Activated CD4-positive, alpha-beta T cell treated with anti-CD3 and anti-CD28 coated beads, Interleukin-2, amount 10 ng/mL, durations not matched to agents 24 days and 14 days (primary cell): ENCODE measurements around the gene ANK2. TPM values are rescaled to one million over a fixed set of nuclear protein-coding genes. Genes with fewer than 3 reads are reported as not detected.

ENCODE experiments used
- DNase-seq: peaks from one replicate; pipeline ENCODE4 v3.0.0; 2022
- H3K27ac Mint-ChIP-seq: one replicate; pipeline ENCODE4 v1.8.0; 2022; ENCODE audit warnings: mild to moderate bottlenecking, mixed read lengths
- H3K27me3 Mint-ChIP-seq: one replicate; pipeline ENCODE4 v1.8.0; 2022; ENCODE audit warnings: mixed read lengths
- H3K36me3 Mint-ChIP-seq: one replicate; pipeline ENCODE4 v1.8.0; 2022; ENCODE audit warnings: low read depth, mild to moderate bottlenecking, mixed read lengths
- H3K4me1 Mint-ChIP-seq: one replicate; pipeline ENCODE4 v1.8.0; 2021; ENCODE audit warnings: mixed read lengths
- H3K4me3 Mint-ChIP-seq: one replicate; pipeline ENCODE4 v1.8.0; 2022; ENCODE audit warnings: mild to moderate bottlenecking, moderate library complexity, mixed read lengths
- H3K9me3 Mint-ChIP-seq: one replicate; pipeline ENCODE4 v1.8.0; 2021; ENCODE audit warnings: mixed read lengths
- intact Hi-C: fragments of 100-400 bp; cut with micrococcal nuclease; formaldehyde crosslinking; loops from one replicate; pipeline ENCODE4 v1.15.1; 2023
- total RNA-seq: library from RNA; stranded (reverse); gene quantifications from 2 replicates; pipeline ENCODE4 v1.2.3, GENCODE V29; 2022

ANK2 gene
- 2.5 and 2.6 TPM in 2 replicates for total RNA-seq

DNA sequence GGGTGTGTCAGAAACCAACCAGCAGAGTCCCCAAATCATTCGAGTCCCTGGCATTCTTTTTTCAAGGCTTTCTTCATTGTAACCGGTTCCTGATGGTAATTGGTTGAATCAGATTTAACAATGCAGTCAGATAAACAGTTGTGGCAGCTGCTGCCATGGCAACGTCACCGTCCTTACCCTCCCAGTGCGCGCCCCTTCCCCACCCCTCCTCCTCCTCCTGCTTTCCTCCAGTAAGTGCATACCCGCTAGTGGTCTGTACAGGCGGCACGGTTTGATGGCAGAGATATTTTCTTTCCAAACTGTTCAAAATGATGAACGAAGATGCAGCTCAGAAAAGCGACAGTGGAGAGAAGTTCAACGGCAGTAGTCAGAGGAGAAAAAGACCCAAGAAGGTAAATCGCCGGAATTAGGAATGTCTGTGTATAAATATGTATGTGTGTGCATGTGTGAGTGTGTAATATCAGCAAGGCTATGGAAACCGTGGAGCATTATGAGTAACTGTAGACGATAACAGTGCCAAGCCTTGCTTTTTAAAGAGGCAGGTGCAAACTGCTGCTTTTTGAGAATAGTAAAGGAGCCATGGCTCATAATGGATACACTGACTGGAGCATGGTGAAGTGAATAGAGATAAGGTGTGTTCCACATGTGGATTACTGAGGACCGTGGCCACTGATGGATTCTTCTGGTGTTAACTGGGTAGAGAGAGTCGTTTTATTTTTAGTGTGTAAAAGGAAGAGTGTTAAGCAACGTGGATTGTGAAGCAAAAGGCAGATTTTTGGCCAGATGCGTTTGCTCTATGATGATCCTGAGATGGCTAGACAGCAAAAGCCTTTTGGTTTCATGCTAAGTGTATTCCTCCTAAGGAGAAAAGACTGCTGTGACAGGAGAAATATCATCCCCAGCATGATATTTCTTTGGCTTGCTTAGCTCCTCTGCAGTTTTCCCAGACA, at the start of gene ANK2:
ANK2 (plus strand) TSS at position 233 of the 950 bp plus-strand sequence; CDS start at position 309, 76 bp downstream.
- Mint-ChIP-seq H3K27me3 (peaks cover 3% of the 10 kb centered on the region), H3K9me3 (no peaks in the 10 kb centered on the region), H3K4me3 (no peak within 1 kb of the TSS), H3K36me3 (no peaks in the 10 kb centered on the region), H3K27ac (no peak within 1 kb of the TSS), H3K4me1 (peaks cover 2% of the 10 kb centered on the region)
- DNase-seq = no peak
- intact Hi-C loops = no loop called here

DNA sequence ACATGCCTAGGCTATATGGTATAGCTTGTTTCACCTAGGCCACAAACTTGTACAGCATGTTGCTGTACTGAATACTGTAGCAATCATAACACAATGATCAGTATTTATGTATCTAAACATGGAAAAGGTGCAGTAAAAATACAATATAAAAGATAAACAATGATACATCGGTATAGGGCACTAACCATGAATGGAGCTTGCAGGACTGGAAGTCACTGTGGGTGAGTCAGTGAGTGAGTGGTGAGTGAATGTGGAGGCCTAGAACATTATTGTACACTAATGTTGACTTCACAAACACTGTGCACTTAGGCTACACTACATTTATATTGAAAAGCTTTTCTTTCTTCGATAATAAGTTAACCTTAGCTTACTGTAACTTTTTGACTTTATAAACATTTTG, 45.6 kb upstream of the ANK2 start:
- no peak overlapping the region for H3K4me3 Mint-ChIP-seq
- DNase-seq = no peak
- H3K27me3 Mint-ChIP-seq = no peaks in the 10 kb centered on the region
- H3K27ac Mint-ChIP-seq = no peak overlapping the region
- no peaks in the 10 kb centered on the region for H3K4me1 Mint-ChIP-seq
- no peaks in the 10 kb centered on the region for H3K9me3 Mint-ChIP-seq
- no peaks in the 10 kb centered on the region for H3K36me3 Mint-ChIP-seq
- intact Hi-C loops = no loop called here

DNA sequence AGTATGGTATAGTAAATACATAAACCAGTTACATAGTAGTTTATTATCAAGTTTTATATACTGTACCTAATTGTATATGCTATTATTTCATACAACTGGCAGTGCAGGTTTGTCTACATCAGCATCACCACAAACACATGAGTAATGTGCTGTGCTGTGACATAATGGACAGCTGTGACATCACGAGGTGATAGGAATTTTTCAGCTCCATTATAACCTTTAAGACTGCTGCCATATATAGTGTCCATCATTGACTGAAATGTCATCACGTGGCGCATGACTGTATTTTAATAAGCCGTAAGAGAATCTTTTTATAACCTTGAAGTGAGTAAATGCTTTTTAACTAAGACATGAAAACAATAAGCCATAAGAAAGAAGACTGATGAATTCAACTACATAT, 44.8 kb upstream of the ANK2 start:
- Mint-ChIP-seq H3K27ac (no peak overlapping the region), H3K4me3 (no peak overlapping the region), H3K27me3 (no peaks in the 10 kb centered on the region), H3K36me3 (no peaks in the 10 kb centered on the region), H3K9me3 (no peaks in the 10 kb centered on the region), H3K4me1 (no peaks in the 10 kb centered on the region)
- DNase-seq = no peak
- intact Hi-C loops = no loop called here

DNA sequence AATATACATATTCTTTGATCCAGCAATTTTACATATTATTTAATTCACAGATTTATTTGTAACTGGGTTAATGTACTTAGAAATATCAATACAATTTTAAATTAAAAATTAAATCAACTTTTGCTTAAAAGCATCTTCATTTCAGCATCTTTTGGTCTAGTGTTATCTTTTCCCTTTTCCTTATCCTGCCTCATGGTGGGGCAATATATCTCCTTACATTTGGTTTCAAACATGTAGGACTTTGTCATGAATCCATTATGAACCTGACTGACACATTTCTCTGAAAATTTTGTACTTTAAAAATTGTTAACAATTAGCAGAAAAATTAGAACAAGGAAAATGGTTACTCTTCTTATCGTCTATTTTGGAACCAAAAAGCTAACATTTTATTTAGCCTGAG, 42.8 kb upstream of the ANK2 start:
- Mint-ChIP-seq H3K27me3 (no peaks in the 10 kb centered on the region), H3K4me3 (no peak overlapping the region), H3K4me1 (no peaks in the 10 kb centered on the region), H3K27ac (no peak overlapping the region), H3K9me3 (no peaks in the 10 kb centered on the region), H3K36me3 (no peaks in the 10 kb centered on the region)
- intact Hi-C loops = no loop called here
- DNase-seq = no peak

DNA sequence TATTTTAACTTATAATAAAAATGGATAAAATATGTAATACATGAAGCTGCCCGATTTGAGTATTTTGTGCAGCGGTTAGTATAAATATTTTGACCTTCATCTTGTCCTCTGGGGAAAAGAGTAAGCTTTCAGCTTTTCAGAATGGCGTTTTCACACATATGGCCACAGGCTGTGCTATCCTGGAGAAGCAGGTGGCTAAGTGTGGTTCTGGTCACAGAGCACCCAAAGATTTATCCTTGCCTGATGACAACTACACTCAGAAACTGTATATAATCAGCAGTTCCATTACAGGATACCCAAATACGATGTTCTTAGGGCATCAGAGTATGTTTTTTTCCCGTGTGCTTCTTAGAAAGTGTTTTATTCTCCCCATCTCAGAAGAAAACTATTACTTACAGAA, 42.3 kb upstream of the ANK2 start:
- no peak overlapping the region for H3K27ac Mint-ChIP-seq
- intact Hi-C loops = no loop called here
- no peaks in the 10 kb centered on the region for H3K36me3 Mint-ChIP-seq
- H3K9me3 Mint-ChIP-seq = no peaks in the 10 kb centered on the region
- no peak for DNase-seq
- H3K27me3 Mint-ChIP-seq = no peaks in the 10 kb centered on the region
- no peaks in the 10 kb centered on the region for H3K4me1 Mint-ChIP-seq
- no peak overlapping the region for H3K4me3 Mint-ChIP-seq

DNA sequence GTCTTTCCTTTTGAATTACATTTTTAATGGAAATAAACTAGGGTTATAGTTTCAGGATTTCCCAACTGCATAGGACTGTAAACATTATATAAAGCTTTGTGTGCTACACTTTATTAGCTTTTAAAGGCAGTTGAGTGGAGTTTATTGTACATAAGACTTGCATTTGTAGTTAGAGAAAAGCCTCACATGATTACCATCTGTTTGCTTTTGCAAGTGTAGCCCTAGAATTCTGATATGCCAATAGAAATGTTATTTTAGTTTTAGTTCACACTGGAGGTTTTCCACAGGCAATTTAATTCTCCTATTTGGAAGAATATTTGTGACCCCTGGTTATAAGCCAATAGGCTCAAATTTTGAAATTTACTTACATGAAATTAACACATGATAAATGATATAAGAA, 41.3 kb upstream of the ANK2 start:
- Mint-ChIP-seq H3K4me3 (no peak overlapping the region), H3K4me1 (no peaks in the 10 kb centered on the region), H3K36me3 (no peaks in the 10 kb centered on the region), H3K27ac (no peak overlapping the region), H3K9me3 (no peaks in the 10 kb centered on the region), H3K27me3 (no peaks in the 10 kb centered on the region)
- intact Hi-C loops = no loop called here
- no peak for DNase-seq

DNA sequence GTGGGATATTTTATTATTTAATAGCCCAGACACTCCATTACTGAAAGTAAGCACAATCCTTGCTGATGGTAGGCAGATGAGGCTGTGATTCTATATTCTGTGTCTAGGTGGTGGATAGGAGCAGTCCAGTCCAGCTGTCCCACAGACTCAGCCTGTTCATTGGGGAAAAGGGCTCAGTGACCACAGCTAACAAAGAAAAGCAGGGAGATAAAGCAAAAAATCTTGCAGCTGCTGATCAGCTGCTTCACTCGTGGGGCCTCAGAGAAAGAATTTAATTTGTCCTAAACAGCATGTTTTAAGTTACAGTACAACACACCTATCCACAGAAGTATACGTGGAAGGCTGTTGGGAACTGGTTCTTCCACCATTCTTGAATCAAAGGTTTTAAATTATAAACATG, 40.7 kb upstream of the ANK2 start:
- H3K27ac Mint-ChIP-seq = no peak overlapping the region
- no peaks in the 10 kb centered on the region for H3K4me1 Mint-ChIP-seq
- intact Hi-C loops = no loop called here
- DNase-seq = no peak
- H3K36me3 Mint-ChIP-seq = no peaks in the 10 kb centered on the region
- H3K9me3 Mint-ChIP-seq = no peaks in the 10 kb centered on the region
- H3K4me3 Mint-ChIP-seq = no peak overlapping the region
- H3K27me3 Mint-ChIP-seq = no peaks in the 10 kb centered on the region

DNA sequence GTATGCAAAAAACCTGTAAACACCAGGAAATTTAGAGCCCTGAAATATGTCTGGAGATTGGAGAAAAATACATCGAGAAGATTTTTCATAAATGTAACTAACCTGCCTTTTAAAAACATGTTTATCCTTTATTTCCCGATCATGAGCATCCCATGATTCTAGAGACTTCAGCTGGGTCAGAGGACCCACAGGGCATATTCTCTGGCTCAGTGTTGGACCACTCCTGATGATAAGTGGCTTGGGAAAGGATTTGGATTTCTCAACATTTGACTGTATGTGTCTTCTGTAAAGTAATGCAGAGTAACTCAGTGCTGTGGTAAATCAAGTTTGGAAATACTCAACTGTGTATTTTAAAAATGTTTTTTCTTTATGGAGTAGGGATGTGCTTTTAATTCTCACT, 40.0 kb upstream of the ANK2 start:
- no peak for DNase-seq

DNA sequence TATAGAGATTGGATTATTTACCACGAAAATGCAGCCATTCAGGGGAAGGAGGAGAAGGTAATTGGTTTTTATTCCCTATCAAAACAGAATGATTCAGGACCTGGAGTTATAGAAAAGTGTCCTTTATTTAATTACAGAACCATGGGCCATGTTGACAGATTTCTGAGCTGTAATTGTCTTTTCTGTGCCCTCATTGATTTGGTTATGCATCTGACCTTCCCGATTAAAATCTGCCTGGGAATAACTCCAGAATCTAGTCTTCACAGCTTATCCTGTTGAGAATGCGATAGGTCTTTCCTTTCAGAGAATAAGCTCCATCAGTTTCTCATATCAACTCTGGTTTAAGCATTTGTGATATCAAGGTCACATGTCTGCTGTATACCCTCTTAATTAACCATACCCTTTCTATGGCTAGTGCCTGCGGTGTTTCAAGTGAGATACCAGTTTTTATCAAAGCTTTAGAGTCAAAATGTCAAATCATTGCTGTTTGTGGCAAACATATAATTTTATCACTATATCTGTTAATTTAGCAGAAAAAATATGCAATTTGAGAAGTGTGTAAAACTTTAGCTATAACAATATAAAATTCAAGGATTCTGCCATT, 37.2 kb upstream of the ANK2 start:
- Mint-ChIP-seq H3K9me3 (no peaks in the 10 kb centered on the region), H3K4me1 (no peaks in the 10 kb centered on the region), H3K36me3 (no peaks in the 10 kb centered on the region), H3K27me3 (no peaks in the 10 kb centered on the region), H3K27ac (no peak overlapping the region), H3K4me3 (no peak overlapping the region)
- no peak for DNase-seq
- intact Hi-C loops = no loop called here

More for the DNA sequence above, 40.0 kb upstream of the ANK2 start:
- no peaks in the 10 kb centered on the region for H3K9me3 Mint-ChIP-seq
- intact Hi-C loops = no loop called here
- no peaks in the 10 kb centered on the region for H3K36me3 Mint-ChIP-seq
- H3K4me1 Mint-ChIP-seq = no peaks in the 10 kb centered on the region
- H3K4me3 Mint-ChIP-seq = no peak overlapping the region
- no peaks in the 10 kb centered on the region for H3K27me3 Mint-ChIP-seq
- H3K27ac Mint-ChIP-seq = no peak overlapping the region

DNA sequence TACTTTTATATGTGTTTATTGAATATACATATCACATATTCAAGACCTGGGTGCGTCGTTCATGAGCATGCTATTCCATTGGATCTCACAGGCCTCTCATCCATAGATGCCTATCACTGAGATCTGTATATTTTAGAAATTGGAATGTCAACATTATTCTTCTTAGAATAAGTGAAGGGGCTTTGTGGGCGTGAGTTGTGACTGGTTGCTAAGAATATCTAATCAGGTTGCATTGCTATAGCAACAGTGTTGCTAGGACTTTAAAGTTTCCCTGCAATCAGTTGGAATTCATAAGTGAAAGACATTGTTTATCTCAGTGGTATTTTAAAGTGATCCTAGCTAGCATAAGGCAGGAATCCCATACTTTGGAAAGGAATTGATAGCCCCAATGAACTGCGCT, 36.7 kb upstream of the ANK2 start:
- H3K4me1 Mint-ChIP-seq = no peaks in the 10 kb centered on the region
- intact Hi-C loops = no loop called here
- no peaks in the 10 kb centered on the region for H3K9me3 Mint-ChIP-seq
- no peaks in the 10 kb centered on the region for H3K36me3 Mint-ChIP-seq
- no peaks in the 10 kb centered on the region for H3K27me3 Mint-ChIP-seq
- no peak overlapping the region for H3K4me3 Mint-ChIP-seq
- no peak overlapping the region for H3K27ac Mint-ChIP-seq
- DNase-seq = no peak

DNA sequence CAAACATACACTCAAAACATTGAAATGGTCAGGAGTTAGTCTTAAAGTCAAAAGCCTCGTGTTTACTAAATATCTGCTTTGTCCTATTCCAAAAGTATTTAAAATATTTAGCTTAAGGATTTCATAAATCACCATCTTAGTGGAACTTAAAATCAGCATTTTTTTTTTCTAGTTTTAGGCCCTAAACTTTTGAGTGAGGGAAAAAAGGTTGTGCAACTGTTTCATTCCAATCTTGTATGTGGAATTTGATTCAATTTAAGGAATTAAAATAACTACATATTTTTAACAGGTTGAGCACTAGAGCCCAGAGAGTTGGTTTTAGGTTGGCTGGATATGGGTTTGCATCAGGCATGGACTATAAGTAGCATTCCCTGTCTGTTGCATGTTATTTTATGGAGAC, 35.7 kb upstream of the ANK2 start:
- H3K27me3 Mint-ChIP-seq = no peaks in the 10 kb centered on the region
- H3K27ac Mint-ChIP-seq = no peak overlapping the region
- no peak for DNase-seq
- no peaks in the 10 kb centered on the region for H3K9me3 Mint-ChIP-seq
- no peaks in the 10 kb centered on the region for H3K36me3 Mint-ChIP-seq
- no peak overlapping the region for H3K4me3 Mint-ChIP-seq
- H3K4me1 Mint-ChIP-seq = no peaks in the 10 kb centered on the region
- intact Hi-C loops = no loop called here

DNA sequence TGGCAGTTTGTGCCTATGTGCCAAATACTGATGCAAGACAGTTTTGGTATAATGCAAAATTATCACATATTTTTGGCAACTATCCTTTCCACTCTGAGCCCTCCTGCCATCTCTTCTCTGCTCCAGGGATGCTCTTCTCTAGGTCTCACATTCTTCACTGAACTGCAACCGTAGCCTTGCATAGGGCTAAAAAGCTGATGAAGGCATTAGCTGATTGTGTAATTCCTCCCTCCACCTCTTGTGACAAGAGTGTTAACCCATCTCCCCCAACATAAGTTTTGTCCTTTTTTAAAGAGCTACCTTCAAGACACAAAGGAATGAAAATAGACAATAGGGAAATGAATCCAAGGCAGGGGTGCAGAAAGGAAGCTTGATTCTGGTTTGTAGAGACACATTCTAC, 33.1 kb upstream of the ANK2 start:
- Mint-ChIP-seq H3K27ac (no peak overlapping the region), H3K36me3 (no peaks in the 10 kb centered on the region), H3K4me1 (no peaks in the 10 kb centered on the region), H3K4me3 (no peak overlapping the region), H3K9me3 (no peaks in the 10 kb centered on the region), H3K27me3 (no peaks in the 10 kb centered on the region)
- intact Hi-C loops = no loop called here
- no peak for DNase-seq

DNA sequence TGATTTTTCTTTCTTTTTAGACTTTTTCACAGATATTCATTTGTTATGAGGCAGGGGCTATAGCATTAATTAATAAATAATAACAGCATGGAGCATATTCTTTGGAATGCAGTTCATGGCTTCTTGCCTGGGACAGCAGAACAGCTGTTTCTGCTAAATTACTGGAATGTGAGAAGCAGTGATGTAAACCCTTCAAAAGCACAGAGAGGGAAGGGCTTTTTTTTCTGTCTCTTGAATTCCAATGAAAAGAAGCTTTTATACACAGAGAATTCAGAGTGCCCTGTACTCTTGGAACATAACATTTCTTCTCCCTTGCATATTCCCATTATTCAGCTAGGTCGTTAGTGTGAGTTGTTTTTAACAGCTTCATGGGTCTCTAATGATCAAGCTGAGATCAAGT, 28.5 kb upstream of the ANK2 start:
- Mint-ChIP-seq H3K27me3 (no peaks in the 10 kb centered on the region), H3K4me1 (no peaks in the 10 kb centered on the region), H3K4me3 (no peak overlapping the region), H3K9me3 (no peaks in the 10 kb centered on the region), H3K27ac (no peak overlapping the region), H3K36me3 (no peaks in the 10 kb centered on the region)
- no peak for DNase-seq
- intact Hi-C loops = no loop called here

DNA sequence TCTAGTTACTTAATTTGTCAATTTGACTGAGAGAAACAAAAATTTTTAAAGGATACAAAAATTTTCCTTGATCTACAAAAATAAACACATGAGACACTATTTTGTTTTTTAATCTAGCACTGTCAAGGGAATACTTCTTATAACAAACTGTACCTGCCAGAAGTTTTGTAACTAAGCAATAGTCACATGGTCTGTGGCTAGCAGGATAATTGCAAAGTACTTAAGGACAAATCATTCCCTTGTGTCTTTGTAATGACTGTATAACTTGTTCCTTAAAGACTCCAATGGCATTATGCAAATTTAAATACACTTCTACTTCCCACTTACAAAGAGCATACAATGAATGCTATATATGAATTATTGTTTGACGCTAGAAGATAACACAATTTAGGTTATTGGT, 25.1 kb upstream of the ANK2 start:
- Mint-ChIP-seq H3K27me3 (no peaks in the 10 kb centered on the region), H3K4me1 (no peaks in the 10 kb centered on the region), H3K9me3 (no peaks in the 10 kb centered on the region), H3K27ac (no peak overlapping the region), H3K4me3 (no peak overlapping the region), H3K36me3 (no peaks in the 10 kb centered on the region)
- intact Hi-C loops = no loop called here
- DNase-seq = no peak
